ENCODE measurements around the gene HDAC4.
"Not testable (repeated sequence)": the region's sequence is repeated elsewhere in the genome, so short reads cannot be mapped to it uniquely, and the experiment has no call there.

The HDAC4 gene

GRCh38 chr2:239178484-239178883, 222.3 kb downstream of the HDAC4 start:
- DNase-seq = no peak

- no peak for DNase-seq
These were observed 222.9 kb downstream of the HDAC4 start for GRCh38 chr2:239177908-239178307.

GRCh38 chr2:239177325-239177724, 223.5 kb downstream of the HDAC4 start:
- no peak for DNase-seq

- not testable (repeated sequence) for DNase-seq
These were observed 224.5 kb downstream of the HDAC4 start for GRCh38 chr2:239176138-239176803.

GRCh38 chr2:239175181-239175580, 225.6 kb downstream of the HDAC4 start:
- DNase-seq = no peak

- DNase-seq = no peak
These were observed 227.5 kb downstream of the HDAC4 start for GRCh38 chr2:239173301-239173700.

- DNase-seq = no peak
These were observed 229.2 kb downstream of the HDAC4 start for GRCh38 chr2:239171643-239172042.

GRCh38 chr2:239169311-239170048, 231.3 kb downstream of the HDAC4 start:
- DNase-seq = no peak

GRCh38 chr2:239168575-239168974, 232.2 kb downstream of the HDAC4 start:
- no peak for DNase-seq

GRCh38 chr2:239167766-239168444, 232.9 kb downstream of the HDAC4 start:
- no peak for DNase-seq

- no peak for DNase-seq
These were observed 233.7 kb downstream of the HDAC4 start for GRCh38 chr2:239167011-239167673.

GRCh38 chr2:239166201-239166834, 234.5 kb downstream of the HDAC4 start:
- DNase-seq = no peak

GRCh38 chr2:239165206-239165831, 235.5 kb downstream of the HDAC4 start:
- no peak for DNase-seq

- DNase-seq = no peak
These were observed 236.4 kb downstream of the HDAC4 start for GRCh38 chr2:239164335-239164871.

GRCh38 chr2:239163688-239164334, 237.0 kb downstream of the HDAC4 start:
- DNase-seq = no peak

- no peak for DNase-seq
These were observed 237.7 kb downstream of the HDAC4 start for GRCh38 chr2:239162976-239163687.

- DNase-seq = no peak
These were observed 238.5 kb downstream of the HDAC4 start for GRCh38 chr2:239162141-239162821.

- no peak for DNase-seq
These were observed 239.1 kb downstream of the HDAC4 start for GRCh38 chr2:239161711-239162140.

GRCh38 chr2:239160226-239161143, 240.3 kb downstream of the HDAC4 start:
- no peak for DNase-seq
